Measurements from ENCODE around the gene XPO6.

XPO6 gene

GRCh38 chr16:28145796-28146195, 66.0 kb downstream of the XPO6 start:
- DNase-seq, result no peak
- no peak overlapping the region for H4K5ac ChIP-seq (ENCODE audit: low read length)
- H2BK120ac ChIP-seq (ENCODE audit: low read depth, low read length), result no peak overlapping the region
- peaks cover 5% of the 10 kb centered on the region for H3K4me1 ChIP-seq (ENCODE audit: control insufficient read depth, low read depth, low read length)
- peaks cover 1% of the 10 kb centered on the region for H3K79me2 ChIP-seq (ENCODE audit: control insufficient read depth, insufficient read depth, low read length)
- no peak overlapping the region for H2BK15ac ChIP-seq (replicated peaks; ENCODE audit: low read depth)
- no peak overlapping the region for H3K23ac ChIP-seq (ENCODE audit: low read length)
- H3K9ac ChIP-seq (ENCODE audit: low read length), result no peak overlapping the region
- H3K4ac ChIP-seq (ENCODE audit: low read depth, low read length), result no peak overlapping the region
- no peaks in the 10 kb centered on the region for H3K27me3 ChIP-seq (ENCODE audit: insufficient read depth, low read length, poor library complexity)
- peaks cover 1% of the 10 kb centered on the region for H3K36me3 ChIP-seq (ENCODE audit: control insufficient read depth, insufficient read depth, low read length)
- H3K4me2 ChIP-seq (ENCODE audit: low read length), result no peak overlapping the region
- no peak overlapping the region for H3K18ac ChIP-seq (ENCODE audit: low read length)
- H2BK5ac ChIP-seq (ENCODE audit: low read length), result no peak overlapping the region
- no peak overlapping the region for H4K8ac ChIP-seq (ENCODE audit: low read depth, low read length)
- no peak overlapping the region for H3K27ac ChIP-seq (ENCODE audit: low read depth, low read length)
- WGBS (ENCODE audit: extremely low coverage, insufficient coverage, low lambda C conversion rate), result no CpG with 5 or more reads among the region's 2 CpGs
- H3K56ac ChIP-seq (ENCODE audit: low read length), result no peak overlapping the region
- H3K79me1 ChIP-seq (ENCODE audit: low read length), result peaks cover 6% of the 10 kb centered on the region
- no peak overlapping the region for H3K4me3 ChIP-seq (ENCODE audit: low read length)
- H2AK5ac ChIP-seq (ENCODE audit: low read length), result no peak overlapping the region

- H2BK120ac ChIP-seq (ENCODE audit: low read depth, low read length), result no peak overlapping the region
- H2AK5ac ChIP-seq (ENCODE audit: low read length), result no peak overlapping the region
- no peak for DNase-seq
- no peak overlapping the region for H2BK15ac ChIP-seq (replicated peaks; ENCODE audit: low read depth)
- H3K56ac ChIP-seq (ENCODE audit: low read length), result no peak overlapping the region
- no peak overlapping the region for H3K23ac ChIP-seq (ENCODE audit: low read length)
- no peak overlapping the region for H3K4ac ChIP-seq (ENCODE audit: low read depth, low read length)
- no peak overlapping the region for H3K27ac ChIP-seq (ENCODE audit: low read depth, low read length)
- no peak overlapping the region for H3K4me2 ChIP-seq (ENCODE audit: low read length)
- WGBS (ENCODE audit: extremely low coverage, insufficient coverage, low lambda C conversion rate), result no CpG with 5 or more reads among the region's 5 CpGs
- peaks cover 14% of the 10 kb centered on the region for H3K79me1 ChIP-seq (ENCODE audit: low read length)
- no peaks in the 10 kb centered on the region for H3K27me3 ChIP-seq (ENCODE audit: insufficient read depth, low read length, poor library complexity)
- no peak overlapping the region for H3K9ac ChIP-seq (ENCODE audit: low read length)
- H4K5ac ChIP-seq (ENCODE audit: low read length), result no peak overlapping the region
- no peaks in the 10 kb centered on the region for H3K4me1 ChIP-seq (ENCODE audit: control insufficient read depth, low read depth, low read length)
- H3K4me3 ChIP-seq (ENCODE audit: low read length), result no peak overlapping the region
- no peak overlapping the region for H4K8ac ChIP-seq (ENCODE audit: low read depth, low read length)
- H3K79me2 ChIP-seq (ENCODE audit: control insufficient read depth, insufficient read depth, low read length), result peaks cover 2% of the 10 kb centered on the region
- H2BK5ac ChIP-seq (ENCODE audit: low read length), result no peak overlapping the region
- H3K18ac ChIP-seq (ENCODE audit: low read length), result no peak overlapping the region
- H3K36me3 ChIP-seq (ENCODE audit: control insufficient read depth, insufficient read depth, low read length), result no peaks in the 10 kb centered on the region
These were observed 70.8 kb downstream of the XPO6 start for GRCh38 chr16:28140788-28141618.

GRCh38 chr16:28139530-28139929, 72.2 kb downstream of the XPO6 start:
- DNase-seq, result no peak
- peaks cover 14% of the 10 kb centered on the region for H3K79me1 ChIP-seq (ENCODE audit: low read length)
- no peak overlapping the region for H3K4me3 ChIP-seq (ENCODE audit: low read length)
- no peaks in the 10 kb centered on the region for H3K4me1 ChIP-seq (ENCODE audit: control insufficient read depth, low read depth, low read length)
- H3K27ac ChIP-seq (ENCODE audit: low read depth, low read length), result no peak overlapping the region
- H2BK5ac ChIP-seq (ENCODE audit: low read length), result no peak overlapping the region
- no peak overlapping the region for H4K5ac ChIP-seq (ENCODE audit: low read length)
- H3K56ac ChIP-seq (ENCODE audit: low read length), result no peak overlapping the region
- peaks cover 2% of the 10 kb centered on the region for H3K79me2 ChIP-seq (ENCODE audit: control insufficient read depth, insufficient read depth, low read length)
- H4K8ac ChIP-seq (ENCODE audit: low read depth, low read length), result no peak overlapping the region
- no peak overlapping the region for H2BK15ac ChIP-seq (replicated peaks; ENCODE audit: low read depth)
- H3K18ac ChIP-seq (ENCODE audit: low read length), result no peak overlapping the region
- H2AK5ac ChIP-seq (ENCODE audit: low read length), result no peak overlapping the region
- no peaks in the 10 kb centered on the region for H3K36me3 ChIP-seq (ENCODE audit: control insufficient read depth, insufficient read depth, low read length)
- no peak overlapping the region for H3K23ac ChIP-seq (ENCODE audit: low read length)
- no peak overlapping the region for H3K4ac ChIP-seq (ENCODE audit: low read depth, low read length)
- H3K4me2 ChIP-seq (ENCODE audit: low read length), result no peak overlapping the region
- H3K9ac ChIP-seq (ENCODE audit: low read length), result no peak overlapping the region
- H3K27me3 ChIP-seq (ENCODE audit: insufficient read depth, low read length, poor library complexity), result no peaks in the 10 kb centered on the region
- H2BK120ac ChIP-seq (ENCODE audit: low read depth, low read length), result no peak overlapping the region
- no CpG with 5 or more reads among the region's 1 CpG for WGBS (ENCODE audit: extremely low coverage, insufficient coverage, low lambda C conversion rate)

GRCh38 chr16:28136751-28137434, 74.9 kb downstream of the XPO6 start:
- Histone ChIP-seq H4K8ac (ENCODE audit: low read depth, low read length) (no peak overlapping the region), H3K4me2 (ENCODE audit: low read length) (no peak overlapping the region), H2BK120ac (ENCODE audit: low read depth, low read length) (no peak overlapping the region), H4K5ac (ENCODE audit: low read length) (no peak overlapping the region), H3K18ac (ENCODE audit: low read length) (no peak overlapping the region), H3K79me2 (ENCODE audit: control insufficient read depth, insufficient read depth, low read length) (peaks cover 2% of the 10 kb centered on the region), H3K9ac (ENCODE audit: low read length) (no peak overlapping the region), H3K36me3 (ENCODE audit: control insufficient read depth, insufficient read depth, low read length) (no peaks in the 10 kb centered on the region), H3K79me1 (ENCODE audit: low read length) (peaks cover 14% of the 10 kb centered on the region), H3K4me3 (ENCODE audit: low read length) (no peak overlapping the region), H2BK5ac (ENCODE audit: low read length) (no peak overlapping the region), H3K23ac (ENCODE audit: low read length) (no peak overlapping the region), H2BK15ac (replicated peaks; ENCODE audit: low read depth) (no peak overlapping the region), H3K56ac (ENCODE audit: low read length) (no peak overlapping the region), H2AK5ac (ENCODE audit: low read length) (no peak overlapping the region), H3K4ac (ENCODE audit: low read depth, low read length) (no peak overlapping the region), H3K27me3 (ENCODE audit: insufficient read depth, low read length, poor library complexity) (no peaks in the 10 kb centered on the region), H3K4me1 (ENCODE audit: control insufficient read depth, low read depth, low read length) (no peaks in the 10 kb centered on the region), H3K27ac (ENCODE audit: low read depth, low read length) (no peak overlapping the region)
- peak; percentile 18 for DNase-seq
- WGBS (ENCODE audit: extremely low coverage, insufficient coverage, low lambda C conversion rate), result no CpG with 5 or more reads among the region's 6 CpGs

GRCh38 chr16:28133666-28134065, 78.1 kb downstream of the XPO6 start:
- H3K4ac ChIP-seq (ENCODE audit: low read depth, low read length), result no peak overlapping the region
- H3K36me3 ChIP-seq (ENCODE audit: control insufficient read depth, insufficient read depth, low read length), result no peaks in the 10 kb centered on the region
- no peak for DNase-seq

More at GRCh38 chr16:28133666-28134065, 78.1 kb downstream of the XPO6 start:
- no CpG with 5 or more reads among the region's 7 CpGs for WGBS (ENCODE audit: extremely low coverage, insufficient coverage, low lambda C conversion rate)
- no peak overlapping the region for H3K9ac ChIP-seq (ENCODE audit: low read length)
- peaks cover 11% of the 10 kb centered on the region for H3K79me1 ChIP-seq (ENCODE audit: low read length)
- H3K27ac ChIP-seq (ENCODE audit: low read depth, low read length), result no peak overlapping the region
- no peak overlapping the region for H4K8ac ChIP-seq (ENCODE audit: low read depth, low read length)
- no peak overlapping the region for H3K56ac ChIP-seq (ENCODE audit: low read length)
- H2BK15ac ChIP-seq (replicated peaks; ENCODE audit: low read depth), result no peak overlapping the region
- no peak overlapping the region for H2AK5ac ChIP-seq (ENCODE audit: low read length)
- no peaks in the 10 kb centered on the region for H3K4me1 ChIP-seq (ENCODE audit: control insufficient read depth, low read depth, low read length)
- H3K23ac ChIP-seq (ENCODE audit: low read length), result no peak overlapping the region
- no peaks in the 10 kb centered on the region for H3K27me3 ChIP-seq (ENCODE audit: insufficient read depth, low read length, poor library complexity)
- H3K79me2 ChIP-seq (ENCODE audit: control insufficient read depth, insufficient read depth, low read length), result peaks cover 2% of the 10 kb centered on the region
- H2BK120ac ChIP-seq (ENCODE audit: low read depth, low read length), result no peak overlapping the region
- no peak overlapping the region for H2BK5ac ChIP-seq (ENCODE audit: low read length)
- no peak overlapping the region for H3K18ac ChIP-seq (ENCODE audit: low read length)
- no peak overlapping the region for H3K4me2 ChIP-seq (ENCODE audit: low read length)
- no peak overlapping the region for H3K4me3 ChIP-seq (ENCODE audit: low read length)
- no peak overlapping the region for H4K5ac ChIP-seq (ENCODE audit: low read length)
